Natural killer cell (primary cell): ENCODE data around the gene LRRC47. TPM values are rescaled to one million over a fixed set of nuclear protein-coding genes. Genes with fewer than 3 reads are reported as not detected.

Source experiments
- ATAC-seq, 3 donors: fragments of 150-1000 bp in 2 of 3; fragments of 200-7000 bp in 1 of 3; cut with Tn5 transposase; 1 replicate in 1 of 3; 2 replicates in 2 of 3; pipeline ENCODE4 v1.10.0; 2021; ENCODE audit warnings: mild to moderate bottlenecking in 2 of 3, moderate library complexity in 2 of 3
- DNase-seq, 2 donors: peaks; one replicate each; pipeline versions ENCODE4 v3.0.0 to v3.0.0-alpha.2; 2013 to 2021; ENCODE audit warnings: mixed read lengths in 1 of 2
- H3K27ac ChIP-seq: one replicate; pipeline ENCODE4 v1.5.1; 2013; ENCODE audit warnings: mild to moderate bottlenecking, low read length
- H3K27me3 ChIP-seq: one replicate; pipeline ENCODE4 v1.6.1; 2013; ENCODE audit warnings: low read length; ENCODE audit not compliant: control insufficient read depth, insufficient read depth
- H3K36me3 ChIP-seq: one replicate; pipeline ENCODE4 v1.6.1; 2013; ENCODE audit warnings: low read length; ENCODE audit not compliant: control insufficient read depth, insufficient read depth
- H3K4me1 ChIP-seq: one replicate; pipeline ENCODE4 v1.6.1; 2013; ENCODE audit warnings: low read length; ENCODE audit not compliant: control insufficient read depth, insufficient read depth
- H3K4me3 ChIP-seq: one replicate; pipeline ENCODE4 v1.5.1; 2013; ENCODE audit warnings: low read length
- H3K9me3 ChIP-seq: one replicate; pipeline ENCODE4 v1.6.1; 2013; ENCODE audit warnings: low read length; ENCODE audit not compliant: control insufficient read depth, insufficient read depth
- H3K27ac Mint-ChIP-seq, 2 donors: one replicate each; pipeline ENCODE4 v1.8.0; 2022; ENCODE audit warnings: mild to moderate bottlenecking in 2 of 2, mixed read lengths in 2 of 2, moderate library complexity in 1 of 2
- H3K27me3 Mint-ChIP-seq, 2 donors: one replicate each; pipeline ENCODE4 v1.8.0; 2022; ENCODE audit warnings: low read depth in 2 of 2, mixed read lengths in 2 of 2
- H3K36me3 Mint-ChIP-seq: one replicate; pipeline ENCODE4 v1.8.0; 2022; ENCODE audit warnings: mixed read lengths
- H3K4me1 Mint-ChIP-seq, 2 donors: one replicate each; pipeline ENCODE4 v1.8.0; 2022; ENCODE audit warnings: mixed read lengths in 2 of 2
- H3K4me3 Mint-ChIP-seq: one replicate; pipeline ENCODE4 v1.8.0; 2022; ENCODE audit warnings: mild to moderate bottlenecking, moderate library complexity, mixed read lengths
- H3K9me3 Mint-ChIP-seq, 2 donors: one replicate each; pipeline ENCODE4 v1.8.0; 2022; ENCODE audit warnings: mixed read lengths in 2 of 2
- CTCF ChIP-seq: fragments of 200-600 bp; IDR thresholded peaks from one replicate; pipeline ENCODE4 v1.8.0; 2022; ENCODE audit warnings: antibody characterized with exemption
- WGBS: methylation state at CpG from one replicate; pipeline ENCODE4 v1.1.7; 2013; ENCODE audit warnings: missing lambda C conversion rate; ENCODE audit not compliant: insufficient coverage; 5-methylcytosine and 5-hydroxymethylcytosine counted together
- intact Hi-C: fragments of 100-400 bp; cut with micrococcal nuclease; formaldehyde crosslinking; loops from one replicate; pipeline ENCODE4 v1.14.2; 2022
- total RNA-seq, 4 donors: library from RNA; stranded (reverse); fragments of 120-200 nt in 1 of 4; gene quantifications; one replicate each; pipeline versions ENCODE4 v1.2.3 to v1.2.4, GENCODE V29; 2013 to 2022

The LRRC47 gene
- total RNA-seq, 3 donors from 2014 or later (not counting 1 experiment from before 2014, with no cell fraction given) = 33.5 to 49.8 (median 45.2) TPM

DNA sequence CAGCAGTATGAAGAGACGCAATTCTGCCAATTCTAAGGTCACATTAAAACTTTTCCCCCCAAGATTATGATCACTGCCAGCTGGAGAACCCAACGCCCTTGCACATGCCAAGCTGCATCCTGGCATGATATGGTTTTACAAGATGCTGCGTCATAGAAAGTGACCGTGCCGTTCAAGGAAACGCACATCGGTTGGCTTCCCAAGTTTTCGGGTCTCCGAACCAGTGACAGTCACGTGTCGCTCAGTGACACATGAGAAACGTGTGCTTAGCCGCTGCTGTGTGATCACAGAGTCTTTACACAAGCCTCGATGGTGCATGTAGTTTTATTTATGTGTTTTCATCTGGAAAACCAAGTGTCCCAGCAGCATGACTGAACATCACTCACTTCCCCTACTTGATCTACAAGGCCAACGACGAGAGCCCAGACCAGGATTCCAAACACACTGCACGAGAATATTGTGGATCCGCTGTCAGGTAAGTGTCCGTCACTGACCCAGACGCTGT, 16.3 kb downstream of the LRRC47 start:
- ATAC-seq (no peak), DNase-seq (no peak)
- 94% methylated on average over 20 of the region's 20 CpGs for WGBS
- Histone ChIP-seq H3K4me3 (no peak overlapping the region), H3K27ac (no peak overlapping the region), H3K4me1 (peaks cover 13% of the 10 kb centered on the region), H3K36me3 (peaks cover 51% of the 10 kb centered on the region), H3K27me3 (no peaks in the 10 kb centered on the region), H3K9me3 (no peaks in the 10 kb centered on the region)
- no peaks in the 10 kb centered on the region for H3K4me1 Mint-ChIP-seq
- no peaks in the 10 kb centered on the region for H3K27me3 Mint-ChIP-seq
- intact Hi-C loops = no loop called here
- no peak overlapping the region for H3K4me3 Mint-ChIP-seq
- H3K36me3 Mint-ChIP-seq = peaks cover 7% of the 10 kb centered on the region
- H3K9me3 Mint-ChIP-seq = no peaks in the 10 kb centered on the region
- no peak overlapping the region for H3K27ac Mint-ChIP-seq
- no peak for TF ChIP-seq CTCF

DNA sequence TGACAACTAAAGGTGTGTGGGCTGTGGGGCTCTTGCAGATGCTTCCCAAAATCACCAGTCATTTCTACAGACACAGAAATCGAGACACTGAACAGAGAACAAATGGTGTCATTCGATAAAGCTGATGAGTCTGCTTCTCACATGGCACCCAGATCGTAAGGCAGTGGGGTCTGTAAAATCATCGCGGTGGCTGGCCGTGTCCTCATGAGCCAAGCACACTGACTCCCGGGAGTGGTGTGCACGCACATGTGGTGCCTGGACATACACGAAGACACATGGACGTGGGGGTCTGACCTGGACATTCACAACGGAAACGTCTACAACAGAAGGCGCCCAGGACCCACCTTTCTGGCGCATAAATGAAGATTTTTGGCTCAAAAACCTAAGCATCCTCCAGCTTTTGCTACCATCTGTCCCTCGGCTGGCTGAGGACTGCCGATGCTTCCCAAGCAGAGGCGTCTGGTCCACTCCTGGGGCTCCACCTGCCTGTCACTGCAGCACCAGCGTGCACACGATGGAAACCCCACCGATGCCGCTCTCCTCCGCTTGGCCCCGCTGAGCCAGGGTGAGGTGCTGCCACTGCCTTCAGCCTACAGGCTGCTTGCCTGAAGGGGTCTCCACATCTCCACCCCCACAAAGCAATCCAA, 16.9 kb downstream of the LRRC47 start:
- Histone ChIP-seq H3K27me3 (no peaks in the 10 kb centered on the region), H3K4me1 (peaks cover 14% of the 10 kb centered on the region), H3K9me3 (no peaks in the 10 kb centered on the region), H3K36me3 (peaks cover 47% of the 10 kb centered on the region), H3K4me3 (no peak overlapping the region), H3K27ac (no peak overlapping the region)
- Mint-ChIP-seq H3K9me3 (no peaks in the 10 kb centered on the region), H3K4me1 (no peaks in the 10 kb centered on the region), H3K4me3 (no peak overlapping the region), H3K27ac (no peak overlapping the region), H3K36me3 (peaks cover 7% of the 10 kb centered on the region), H3K27me3 (no peaks in the 10 kb centered on the region)
- no peak for TF ChIP-seq CTCF
- ATAC-seq (no peak), DNase-seq (no peak)
- 97% methylated on average over 23 of the region's 23 CpGs for WGBS
- intact Hi-C loops = no loop called here

DNA sequence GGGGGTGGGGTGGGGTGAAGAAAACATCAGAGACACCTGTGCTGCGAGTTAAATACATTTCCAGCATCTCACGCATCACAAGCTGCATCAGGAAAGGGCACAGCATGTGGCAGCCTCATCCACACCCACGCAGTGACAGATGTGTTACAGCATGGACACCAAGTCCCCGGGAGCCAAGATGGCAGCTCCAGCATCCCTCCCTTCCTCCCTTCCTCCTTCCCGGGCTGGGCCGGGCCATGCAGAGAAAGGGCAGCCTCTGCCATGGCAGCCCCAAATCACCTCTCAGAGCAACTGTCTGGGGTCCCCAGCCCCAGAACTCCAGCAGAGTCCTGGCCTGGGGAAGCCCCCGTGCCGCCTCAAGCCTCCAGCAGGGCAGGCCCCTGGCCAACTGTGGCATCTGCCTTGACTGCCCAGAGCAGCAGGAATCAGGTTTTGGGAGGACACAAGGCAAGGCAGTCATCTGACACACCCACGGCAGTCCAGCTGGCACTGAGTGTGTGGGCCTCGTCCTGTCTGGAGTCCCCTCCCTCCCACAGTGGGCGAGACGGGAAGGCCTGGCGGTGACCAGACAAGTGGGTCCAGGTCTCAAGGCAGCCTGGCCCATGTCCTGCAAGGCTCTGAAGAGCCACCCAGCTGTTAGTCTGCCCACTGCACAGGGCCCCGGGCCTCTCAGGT, 17.6 kb downstream of the LRRC47 start:
- intact Hi-C loops = no loop called here
- WGBS = 93% methylated on average over 14 of the region's 14 CpGs
- H3K9me3 Mint-ChIP-seq = no peaks in the 10 kb centered on the region
- Histone ChIP-seq H3K36me3 (peaks cover 40% of the 10 kb centered on the region), H3K27ac (no peak overlapping the region), H3K9me3 (no peaks in the 10 kb centered on the region), H3K4me3 (no peak overlapping the region), H3K27me3 (no peaks in the 10 kb centered on the region), H3K4me1 (peaks cover 14% of the 10 kb centered on the region)
- no peaks in the 10 kb centered on the region for H3K4me1 Mint-ChIP-seq
- H3K36me3 Mint-ChIP-seq = peaks cover 7% of the 10 kb centered on the region
- no peak for TF ChIP-seq CTCF
- ATAC-seq (no peak), DNase-seq (no peak)
- no peak overlapping the region for H3K27ac Mint-ChIP-seq
- no peaks in the 10 kb centered on the region for H3K27me3 Mint-ChIP-seq
- H3K4me3 Mint-ChIP-seq = no peak overlapping the region
